Measurements from ENCODE around the gene CHTOP. TPM values are rescaled to one million over a fixed set of nuclear protein-coding genes. Genes with fewer than 3 reads are reported as not detected.

Gene CHTOP
- total and polyA plus RNA-seq, 2 of the 13 experiments (the other 11 are each of a cell fraction or from before 2014, with no cell fraction given): 38.0 to 51.9 TPM

- TF ChIP-seq ZNF772 (CRISPR knock-in tag; IDR thresholded peaks at IDR 0.05): peak; percentile 86; the same call in 1 of the 2 replicates
- 0 out of 2 replicates have a peak, but pooled peaks have one; percentile 53 for TF ChIP-seq ZNF704 (CRISPR knock-in tag; IDR thresholded peaks at IDR 0.05; ENCODE audit: borderline replicate concordance)
- no peak for TF ChIP-seq EZH2 (conservative IDR thresholded peaks at IDR 0.05; ENCODE audit: low read depth, low read length)
- TF ChIP-seq ZNF549 (CRISPR knock-in tag; IDR thresholded peaks at IDR 0.05): no peak
- no peak; the same call in 1 of the 2 replicates for TF ChIP-seq ZNF546 (CRISPR knock-in tag; conservative IDR thresholded peaks at IDR 0.05)
- TF ChIP-seq KDM4B (CRISPR knock-in tag; IDR thresholded peaks at IDR 0.05): 0 out of 2 replicates have a peak, but pooled peaks have one; percentile 17
- peak; percentile 63; the same call in 1 of the 2 replicates for TF ChIP-seq ZBTB25 (CRISPR knock-in tag; IDR thresholded peaks at IDR 0.05)
- TF ChIP-seq RBAK (CRISPR knock-in tag; IDR thresholded peaks at IDR 0.05): no peak
- no peak for TF ChIP-seq SMAD1 (CRISPR knock-in tag; IDR thresholded peaks at IDR 0.05; ENCODE audit: borderline replicate concordance, low read depth)
- TF ChIP-seq ZNF33A (CRISPR knock-in tag; IDR thresholded peaks at IDR 0.05; ENCODE audit: borderline replicate concordance): no peak
- TF ChIP-seq PCBP2 (optimal IDR thresholded peaks at IDR 0.05; ENCODE audit: low read depth, low read length, poor library complexity, severe bottlenecking): no peak
- TF ChIP-seq SPEN (CRISPR knock-in tag; IDR thresholded peaks at IDR 0.05; ENCODE audit: low read depth): peak; percentile 81
- no peak for TF ChIP-seq ZFP36 (IDR thresholded peaks at IDR 0.05; ENCODE audit: borderline replicate concordance, low read depth, low read length, partially characterized antibody)
- peak; percentile 36; the same call in 1 of the 2 replicates for TF ChIP-seq THAP8 (CRISPR knock-in tag; IDR thresholded peaks at IDR 0.05; ENCODE audit: borderline replicate concordance)
- peak; percentile 7 for TF ChIP-seq CBX1 (IDR thresholded peaks at IDR 0.05; ENCODE audit: low read depth)
- TF ChIP-seq IKZF5 (CRISPR knock-in tag; IDR thresholded peaks at IDR 0.05): peak; percentile 85
- peak; percentile 92 for TF ChIP-seq TAF1 (CRISPR knock-in tag; IDR thresholded peaks at IDR 0.05)
- TF ChIP-seq ZSCAN5A (CRISPR knock-in tag; IDR thresholded peaks at IDR 0.05; ENCODE audit: borderline replicate concordance): 0 out of 2 replicates have a peak, but pooled peaks have one; percentile 19
- TF ChIP-seq LCORL (IDR thresholded peaks at IDR 0.05): no peak
- TF ChIP-seq LCORL (CRISPR knock-in tag; IDR thresholded peaks at IDR 0.05): peak; percentile 83
- TF ChIP-seq MTA1 (CRISPR knock-in tag; IDR thresholded peaks at IDR 0.05; ENCODE audit: borderline replicate concordance): no peak
- peak; percentile 87 for TF ChIP-seq GABPB1 (CRISPR knock-in tag; IDR thresholded peaks at IDR 0.05)
- TF ChIP-seq ZNF720 (CRISPR knock-in tag; IDR thresholded peaks at IDR 0.05): no peak
- no peak for TF ChIP-seq ZFP41 (CRISPR knock-in tag; IDR thresholded peaks at IDR 0.05; ENCODE audit: borderline replicate concordance)
These were observed at the start of gene CHTOP (continued) for GRCh38 chr1:153633754-153634665.

Measured in HepG2 (cell line).